HepG2 (cell line): Measurements from ENCODE around the gene EIF6. TPM values are rescaled to one million over a fixed set of nuclear protein-coding genes. Genes with fewer than 3 reads are reported as not detected.
A peak's percentile ranks its signal among the peaks of the same experiment; 100 is the strongest.

ENCODE experiments used
- BRD4 ChIP-seq: sonication (generic); formaldehyde crosslinking; IDR thresholded peaks from 2 replicates; pipeline ENCODE4 v1.4.0; 2020; ENCODE audit warnings: missing genetic modification reagents
- CEBPG ChIP-seq: IDR thresholded peaks from 2 replicates; pipeline ENCODE4 v1.6.1; 2016
- CENPX ChIP-seq: sonication (generic); formaldehyde crosslinking; IDR thresholded peaks from 2 replicates; pipeline ENCODE4 v1.9.0; 2021; ENCODE audit warnings: mild to moderate bottlenecking, missing genetic modification reagents, moderate library complexity
- GABPB1 ChIP-seq: IDR thresholded peaks from 2 replicates; pipeline ENCODE4 v1.6.1; 2016; ENCODE audit warnings: mild to moderate bottlenecking, missing genetic modification reagents, moderate library complexity, missing compliant biosample characterization
- HMG20A ChIP-seq: IDR thresholded peaks from 2 replicates; pipeline ENCODE4 v1.6.1; 2016; ENCODE audit warnings: borderline replicate concordance
- HNF4A ChIP-seq: sonication (generic); formaldehyde crosslinking; IDR thresholded peaks from 2 replicates; pipeline ENCODE4 v1.4.0; 2020; ENCODE audit warnings: missing genetic modification reagents
- KDM2A ChIP-seq: sonication (generic); formaldehyde crosslinking; IDR thresholded peaks from 2 replicates; pipeline ENCODE4 v1.4.0; 2020; ENCODE audit warnings: low read depth, missing genetic modification reagents, borderline replicate concordance
- KDM4B ChIP-seq: sonication (generic); formaldehyde crosslinking; IDR thresholded peaks from 2 replicates; pipeline ENCODE4 v1.4.0; 2020; ENCODE audit warnings: missing genetic modification reagents
- NCOR1 ChIP-seq: fragments of 200-600 bp; sonication (generic); IDR thresholded peaks from 2 replicates; pipeline ENCODE4 v1.7.0; 2017; ENCODE audit warnings: antibody characterized with exemption, low read length, borderline replicate concordance
- NR2F2 ChIP-seq: IDR thresholded peaks from 2 replicates; pipeline ENCODE4 v1.6.1; 2012; ENCODE audit warnings: low read depth, inconsistent platforms, borderline replicate concordance
- PAWR ChIP-seq: sonication (generic); formaldehyde crosslinking; IDR thresholded peaks from 2 replicates; pipeline ENCODE4 v1.4.0; 2020; ENCODE audit warnings: missing genetic modification reagents, mild to moderate bottlenecking, borderline replicate concordance
- PCBP1 ChIP-seq: fragments of 200-400 bp; formaldehyde crosslinking; IDR thresholded peaks from 2 replicates; pipeline ENCODE4 v1.6.1; 2017; ENCODE audit warnings: mild to moderate bottlenecking, low read depth, low read length, borderline replicate concordance
- POLR2AphosphoS2 ChIP-seq: IDR thresholded peaks from 2 replicates; pipeline ENCODE4 v1.6.1; 2011; ENCODE audit warnings: low read depth, low read length, improper control_type of control experiment
- RARA ChIP-seq: IDR thresholded peaks from 2 replicates; pipeline ENCODE4 v1.6.1; 2016; ENCODE audit warnings: missing genetic modification reagents, missing compliant biosample characterization
- RFXANK ChIP-seq: IDR thresholded peaks from 2 replicates; pipeline ENCODE4 v1.6.1; 2016
- SAFB2 ChIP-seq: sonication (generic); formaldehyde crosslinking; IDR thresholded peaks from 2 replicates; pipeline ENCODE4 v1.5.1; 2020; ENCODE audit warnings: missing genetic modification reagents, low read depth, mild to moderate bottlenecking, borderline replicate concordance
- SAP130 ChIP-seq: IDR thresholded peaks from 2 replicates; pipeline ENCODE4 v1.6.1; 2016; ENCODE audit warnings: low read depth
- SOX5 ChIP-seq: IDR thresholded peaks from 2 replicates; pipeline ENCODE4 v1.6.1; 2016; ENCODE audit warnings: borderline replicate concordance
- SP4 ChIP-seq: sonication (generic); formaldehyde crosslinking; IDR thresholded peaks from 2 replicates; pipeline ENCODE4 v1.8.1; 2023; ENCODE audit warnings: mild to moderate bottlenecking, missing genetic modification reagents
- TBX2 ChIP-seq: sonication (generic); formaldehyde crosslinking; IDR thresholded peaks from 2 replicates; pipeline ENCODE4 v1.5.0; 2020; ENCODE audit warnings: missing genetic modification reagents, mild to moderate bottlenecking, borderline replicate concordance
- XRCC5 ChIP-seq: fragments of 200-400 bp; formaldehyde crosslinking; optimal IDR thresholded peaks from 2 replicates; pipeline ENCODE3; 2017; ENCODE audit warnings: mild to moderate bottlenecking, low read length
- ZFX ChIP-seq: sonication (generic); formaldehyde crosslinking; IDR thresholded peaks from 2 replicates; pipeline ENCODE4 v1.4.0; 2020; ENCODE audit warnings: mild to moderate bottlenecking, low read depth, missing genetic modification reagents, moderate library complexity
- ZMYM3 ChIP-seq: sonication (generic); formaldehyde crosslinking; IDR thresholded peaks from 2 replicates; pipeline ENCODE4 v1.5.1; 2020; ENCODE audit warnings: mild to moderate bottlenecking, missing genetic modification reagents
- ZNF556 ChIP-seq: sonication (generic); formaldehyde crosslinking; IDR thresholded peaks from 2 replicates; pipeline ENCODE4 v1.4.0; 2020; ENCODE audit warnings: mild to moderate bottlenecking, missing genetic modification reagents, borderline replicate concordance
- ZNF7 ChIP-seq: IDR thresholded peaks from 2 replicates; pipeline ENCODE4 v1.6.1; 2016; ENCODE audit warnings: missing biosample characterization, missing genetic modification reagents
- ZNF780A ChIP-seq: sonication (generic); formaldehyde crosslinking; IDR thresholded peaks from 2 replicates; pipeline ENCODE4 v1.8.0; 2022; ENCODE audit warnings: mild to moderate bottlenecking, missing genetic modification reagents, moderate library complexity
- ZNF792 ChIP-seq: IDR thresholded peaks from 2 replicates; pipeline ENCODE4 v1.6.1; 2016
- polyA plus RNA-seq, 8 experiments: library from polyadenylated mRNA; depleted of rRNA in 3 of 8; stranded (reverse) in 7 of 8; unstranded in 1 of 8; fragments of >200 nt; fragmentation: Illumina TruSeq in 4 of 8; extraction: Trizol in 4 of 8; gene quantifications; 2 replicates each; pipeline versions ENCODE4 v1.2.1 to v1.2.3, GENCODE V29; 2011 to 2016; ENCODE audit warnings: low read depth in 4 of 8, missing spikeins in 1 of 8, mixed read lengths in 1 of 8; ENCODE audit not compliant: insufficient read depth in 1 of 8
- total RNA-seq, 5 experiments: library from RNA; depleted of rRNA; stranded (reverse); fragments of >200 nt; fragmentation: Illumina TruSeq; extraction: Trizol; gene quantifications; 2 replicates each; pipeline ENCODE4 v1.2.3, GENCODE V29; 2016; ENCODE audit warnings: low read depth in 1 of 5
- TF ChIP-seq, protein P1 (sequence below): IDR thresholded peaks from 2 replicates; pipeline ENCODE4 v1.6.1; 2018; ENCODE audit warnings: missing genetic modification reagents
- TF ChIP-seq, protein P2 (sequence below): sonication (generic); formaldehyde crosslinking; IDR thresholded peaks from 2 replicates; pipeline ENCODE4 v1.5.1; 2020; ENCODE audit warnings: mild to moderate bottlenecking, missing genetic modification reagents, moderate library complexity
- TF ChIP-seq, protein P3 (sequence below): IDR thresholded peaks from 2 replicates; pipeline ENCODE4 v1.6.1; 2018; ENCODE audit warnings: missing genetic modification reagents, mild to moderate bottlenecking, missing compliant biosample characterization

EIF6 gene
- total and polyA plus RNA-seq, 2 of the 13 experiments (the other 11 are each of a cell fraction or from before 2014, with no cell fraction given) = 462 to 466 TPM

DNA sequence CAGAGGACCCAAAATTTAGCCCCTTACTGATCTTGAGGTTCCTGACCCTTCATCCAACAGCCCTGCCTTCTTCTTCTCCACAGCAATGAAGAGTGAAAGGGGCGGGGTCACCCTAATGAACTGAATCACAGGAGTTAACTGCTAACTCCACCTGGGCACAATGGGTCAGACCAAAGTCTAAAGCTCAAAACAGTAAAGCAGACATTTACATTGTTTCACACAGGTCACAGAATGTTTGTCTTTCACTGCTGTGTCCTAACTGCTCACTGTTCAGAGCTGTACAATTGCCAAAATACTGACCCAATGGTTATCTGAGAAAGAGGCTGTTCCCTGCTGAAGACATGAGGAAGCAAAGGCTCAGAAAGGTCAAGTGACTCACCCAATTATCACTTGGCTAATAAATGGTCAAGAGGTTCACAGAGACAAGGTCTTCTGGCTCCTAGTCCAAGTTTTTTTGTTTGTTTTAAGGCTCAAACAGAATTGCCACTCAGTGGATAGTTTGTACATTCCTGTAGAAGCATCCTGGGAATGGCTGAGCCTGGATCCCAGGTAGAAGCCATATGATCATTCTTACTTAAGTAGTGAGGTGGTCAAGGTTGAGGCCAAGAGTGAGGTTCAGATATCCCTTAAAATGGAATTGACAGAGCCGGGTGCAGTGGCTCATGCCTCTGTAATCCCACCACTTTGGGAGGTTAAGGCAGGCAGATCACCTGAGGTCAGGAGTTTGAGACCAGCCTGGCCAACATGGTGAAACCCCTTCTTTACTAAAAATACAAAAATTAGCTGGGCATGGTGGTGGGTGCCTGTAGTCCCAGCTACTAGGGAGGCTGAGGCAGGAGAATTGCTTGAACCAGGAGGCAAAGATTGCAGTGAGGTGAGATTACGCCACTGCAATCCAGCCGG, 42.8 kb upstream of the EIF6 start (continued):
- TF ChIP-seq ZFX (CRISPR knock-in tag) = peak; percentile 37; the same call in 1 of the 2 replicates
- TF ChIP-seq TBX2 (CRISPR knock-in tag) = peak; percentile 100
- TF ChIP-seq RFXANK = peak; percentile 83; the same call in 1 of the 2 replicates
- peak; percentile 96 for TF ChIP-seq RARA (CRISPR knock-in tag)
- peak; percentile 45 for TF ChIP-seq GABPB1 (CRISPR knock-in tag)
- TF ChIP-seq SOX5 (CRISPR knock-in tag) = peak; percentile 100
- TF ChIP-seq SP4 (CRISPR knock-in tag) = peak; percentile 84
- TF ChIP-seq ZNF556 = peak; percentile 96
- peak; percentile 24; the same call in 1 of the 2 replicates for TF ChIP-seq KDM2A
- peak; percentile 89 for TF ChIP-seq CEBPG
- peak; percentile 98 for TF ChIP-seq NR2F2
- peak; percentile 100 for TF ChIP-seq ZNF792 (CRISPR knock-in tag)
- TF ChIP-seq KDM4B = peak; percentile 95
- TF ChIP-seq HMG20A (CRISPR knock-in tag) = peak; percentile 98
- peak; percentile 61 for TF ChIP-seq ZMYM3 (CRISPR knock-in tag)
- TF ChIP-seq, protein P1, sequence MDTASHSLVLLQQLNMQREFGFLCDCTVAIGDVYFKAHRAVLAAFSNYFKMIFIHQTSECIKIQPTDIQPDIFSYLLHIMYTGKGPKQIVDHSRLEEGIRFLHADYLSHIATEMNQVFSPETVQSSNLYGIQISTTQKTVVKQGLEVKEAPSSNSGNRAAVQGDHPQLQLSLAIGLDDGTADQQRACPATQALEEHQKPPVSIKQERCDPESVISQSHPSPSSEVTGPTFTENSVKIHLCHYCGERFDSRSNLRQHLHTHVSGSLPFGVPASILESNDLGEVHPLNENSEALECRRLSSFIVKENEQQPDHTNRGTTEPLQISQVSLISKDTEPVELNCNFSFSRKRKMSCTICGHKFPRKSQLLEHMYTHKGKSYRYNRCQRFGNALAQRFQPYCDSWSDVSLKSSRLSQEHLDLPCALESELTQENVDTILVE (CRISPR knock-in tag) = peak; percentile 89
- no peak for TF ChIP-seq SAFB2 (CRISPR knock-in tag)
- TF ChIP-seq PCBP1 = no peak
- TF ChIP-seq CENPX (CRISPR knock-in tag) = no peak
- TF ChIP-seq XRCC5 = no peak
- 0 out of 2 replicates have a peak, but pooled peaks have one; percentile 51 for TF ChIP-seq POLR2AphosphoS2
- peak; percentile 98 for TF ChIP-seq SAP130
- TF ChIP-seq, protein P2, sequence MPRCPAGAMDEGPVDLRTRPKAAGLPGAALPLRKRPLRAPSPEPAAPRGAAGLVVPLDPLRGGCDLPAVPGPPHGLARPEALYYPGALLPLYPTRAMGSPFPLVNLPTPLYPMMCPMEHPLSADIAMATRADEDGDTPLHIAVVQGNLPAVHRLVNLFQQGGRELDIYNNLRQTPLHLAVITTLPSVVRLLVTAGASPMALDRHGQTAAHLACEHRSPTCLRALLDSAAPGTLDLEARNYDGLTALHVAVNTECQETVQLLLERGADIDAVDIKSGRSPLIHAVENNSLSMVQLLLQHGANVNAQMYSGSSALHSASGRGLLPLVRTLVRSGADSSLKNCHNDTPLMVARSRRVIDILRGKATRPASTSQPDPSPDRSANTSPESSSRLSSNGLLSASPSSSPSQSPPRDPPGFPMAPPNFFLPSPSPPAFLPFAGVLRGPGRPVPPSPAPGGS (CRISPR knock-in tag) = 0 out of 2 replicates have a peak, but pooled peaks have one; percentile 58
- TF ChIP-seq, protein P3, sequence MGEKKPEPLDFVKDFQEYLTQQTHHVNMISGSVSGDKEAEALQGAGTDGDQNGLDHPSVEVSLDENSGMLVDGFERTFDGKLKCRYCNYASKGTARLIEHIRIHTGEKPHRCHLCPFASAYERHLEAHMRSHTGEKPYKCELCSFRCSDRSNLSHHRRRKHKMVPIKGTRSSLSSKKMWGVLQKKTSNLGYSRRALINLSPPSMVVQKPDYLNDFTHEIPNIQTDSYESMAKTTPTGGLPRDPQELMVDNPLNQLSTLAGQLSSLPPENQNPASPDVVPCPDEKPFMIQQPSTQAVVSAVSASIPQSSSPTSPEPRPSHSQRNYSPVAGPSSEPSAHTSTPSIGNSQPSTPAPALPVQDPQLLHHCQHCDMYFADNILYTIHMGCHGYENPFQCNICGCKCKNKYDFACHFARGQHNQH (CRISPR knock-in tag) = peak; percentile 99
- 0 out of 2 replicates have a peak, but pooled peaks have one; percentile 49 for TF ChIP-seq PAWR (CRISPR knock-in tag)
- peak; percentile 100 for TF ChIP-seq HNF4A (CRISPR knock-in tag)
- peak; percentile 100 for TF ChIP-seq NCOR1
- no peak for TF ChIP-seq ZNF780A
- TF ChIP-seq BRD4 (CRISPR knock-in tag) = no peak
- TF ChIP-seq ZNF7 (CRISPR knock-in tag) = peak; percentile 21; the same call in 1 of the 2 replicates
